Spleen (tissue), 7 donors: ENCODE measurements around the gene SYT3.

Experiments used
- POLR2A ChIP-seq, 3 donors: fragments of 450-650 bp; IDR thresholded peaks; one replicate each; pipeline ENCODE4 v1.5.1; 2017; ENCODE audit warnings: antibody characterized with exemption in 3 of 3, mild to moderate bottlenecking in 1 of 3
- POLR2AphosphoS5 ChIP-seq, 3 donors: sonication (generic); formaldehyde crosslinking; IDR thresholded peaks; one replicate each; pipeline ENCODE4 v1.5.1; 2017; ENCODE audit warnings: antibody characterized with exemption in 3 of 3
- TF ChIP-seq, protein P1 (sequence below), 11 experiments: fragments of 200-600 bp in 7 of 11; fragments of 450-650 bp in 4 of 11; sonication (generic) in 4 of 11; IDR thresholded peaks in 8 of 11; conservative IDR thresholded peaks in 3 of 11; 1 replicate in 7 of 11; 2 replicates in 4 of 11; pipeline versions ENCODE4 v1.4.0 to v1.8.0; 2016 to 2021; ENCODE audit warnings: antibody characterized with exemption in 11 of 11, inconsistent platforms in 4 of 11, mild to moderate bottlenecking in 1 of 11
- donor health status: DM: no; HTN: no; CAD: no; lungs with moderate emphysema.
- donor health status: DM: no; HTN: no; CAD: no.
- donor health status: DM: no; HTN: no; CAD: no.

GRCh38 chr19:50667759-50668231, 28.1 kb upstream of the SYT3 start:
- no peak for TF ChIP-seq POLR2A (IDR thresholded peaks at IDR 0.05)
- TF ChIP-seq, protein P1, sequence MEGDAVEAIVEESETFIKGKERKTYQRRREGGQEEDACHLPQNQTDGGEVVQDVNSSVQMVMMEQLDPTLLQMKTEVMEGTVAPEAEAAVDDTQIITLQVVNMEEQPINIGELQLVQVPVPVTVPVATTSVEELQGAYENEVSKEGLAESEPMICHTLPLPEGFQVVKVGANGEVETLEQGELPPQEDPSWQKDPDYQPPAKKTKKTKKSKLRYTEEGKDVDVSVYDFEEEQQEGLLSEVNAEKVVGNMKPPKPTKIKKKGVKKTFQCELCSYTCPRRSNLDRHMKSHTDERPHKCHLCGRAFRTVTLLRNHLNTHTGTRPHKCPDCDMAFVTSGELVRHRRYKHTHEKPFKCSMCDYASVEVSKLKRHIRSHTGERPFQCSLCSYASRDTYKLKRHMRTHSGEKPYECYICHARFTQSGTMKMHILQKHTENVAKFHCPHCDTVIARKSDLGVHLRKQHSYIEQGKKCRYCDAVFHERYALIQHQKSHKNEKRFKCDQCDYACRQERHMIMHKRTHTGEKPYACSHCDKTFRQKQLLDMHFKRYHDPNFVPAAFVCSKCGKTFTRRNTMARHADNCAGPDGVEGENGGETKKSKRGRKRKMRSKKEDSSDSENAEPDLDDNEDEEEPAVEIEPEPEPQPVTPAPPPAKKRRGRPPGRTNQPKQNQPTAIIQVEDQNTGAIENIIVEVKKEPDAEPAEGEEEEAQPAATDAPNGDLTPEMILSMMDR (IDR thresholded peaks at IDR 0.05 in 8 of 11, conservative IDR thresholded peaks at IDR 0.05 in 3 of 11) = no peak
- TF ChIP-seq POLR2AphosphoS5 (IDR thresholded peaks at IDR 0.05) = no peak
